Neuron (in vitro differentiated cells): ENCODE results near the gene PTPRO.

Source experiments
- H2AFZ ChIP-seq: one replicate; pipeline ENCODE4 v1.6.1; 2013; ENCODE audit warnings: low read depth, mild to moderate bottlenecking, inconsistent platforms, low read length, moderate library complexity
- H3K27me3 ChIP-seq: one replicate; pipeline ENCODE4 v1.6.1; 2013; ENCODE audit warnings: low read length; ENCODE audit not compliant: insufficient read depth
- H3K36me3 ChIP-seq: one replicate; pipeline ENCODE4 v1.6.1; 2013; ENCODE audit warnings: low read length; ENCODE audit not compliant: insufficient read depth
- H3K4me1 ChIP-seq: one replicate; pipeline ENCODE4 v1.6.1; 2013; ENCODE audit warnings: low read length; ENCODE audit not compliant: insufficient read depth
- H3K4me3 ChIP-seq: 2 replicates; pipeline ENCODE4 v1.5.1; 2013; ENCODE audit warnings: mild to moderate bottlenecking, low read length, moderate library complexity
- H3K9me3 ChIP-seq: one replicate; pipeline ENCODE4 v1.6.1; 2013; ENCODE audit warnings: low read length

The PTPRO gene

DNA sequence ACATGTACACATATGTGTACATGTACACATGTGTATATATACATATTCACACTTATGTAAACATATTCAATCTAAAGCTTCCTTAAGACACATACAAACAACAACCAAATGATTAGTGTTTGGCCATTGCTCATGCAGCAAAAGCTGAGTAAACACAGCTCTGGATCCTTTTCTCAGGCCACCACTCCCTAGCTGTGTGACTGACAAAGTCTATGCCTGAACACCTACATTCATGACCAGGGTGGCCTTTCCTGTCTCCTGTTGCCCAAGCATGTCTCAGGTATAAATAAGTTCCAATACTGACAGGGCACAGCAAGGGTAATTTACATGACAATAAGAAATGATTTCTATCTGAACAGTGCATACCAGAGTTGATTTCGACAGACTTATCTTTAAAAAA, 1.4 kb upstream of the PTPRO start:
- no peak overlapping the region for H3K4me3 ChIP-seq

DNA sequence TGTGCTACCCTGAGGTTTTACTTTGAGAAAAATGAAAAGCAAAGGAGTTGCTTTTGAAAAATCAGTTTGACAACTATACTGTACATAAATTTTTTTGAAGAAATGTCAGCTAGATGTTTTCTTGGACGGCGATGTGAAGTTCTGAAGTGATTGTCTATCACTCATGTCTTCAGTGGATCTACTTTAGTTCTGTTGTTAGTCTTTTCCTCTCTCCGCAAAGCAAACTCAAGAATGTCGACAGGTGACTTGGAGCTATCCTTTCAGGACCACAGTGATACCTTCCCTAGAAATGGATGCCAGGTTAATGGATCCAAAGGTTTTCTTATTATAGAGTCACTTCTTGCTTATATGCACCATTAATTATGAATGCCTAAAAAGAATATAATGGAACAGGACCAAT, 1.2 kb downstream of the PTPRO start:
- peak overlapping the region; percentile 54 for H3K4me3 ChIP-seq
- H3K36me3 ChIP-seq = no peaks in the 10 kb centered on the region
- peaks cover 16% of the 10 kb centered on the region for H3K27me3 ChIP-seq
- H3K9me3 ChIP-seq = no peaks in the 10 kb centered on the region
- peak overlapping the region; percentile 98 for H2AFZ ChIP-seq
- H3K4me1 ChIP-seq = peaks cover 6% of the 10 kb centered on the region

More for the DNA sequence above, 1.4 kb upstream of the PTPRO start:
- H3K9me3 ChIP-seq = no peaks in the 10 kb centered on the region
- no peaks in the 10 kb centered on the region for H3K36me3 ChIP-seq
- H3K27me3 ChIP-seq = peaks cover 16% of the 10 kb centered on the region
- no peak overlapping the region for H2AFZ ChIP-seq
- H3K4me1 ChIP-seq = peaks cover 6% of the 10 kb centered on the region

DNA sequence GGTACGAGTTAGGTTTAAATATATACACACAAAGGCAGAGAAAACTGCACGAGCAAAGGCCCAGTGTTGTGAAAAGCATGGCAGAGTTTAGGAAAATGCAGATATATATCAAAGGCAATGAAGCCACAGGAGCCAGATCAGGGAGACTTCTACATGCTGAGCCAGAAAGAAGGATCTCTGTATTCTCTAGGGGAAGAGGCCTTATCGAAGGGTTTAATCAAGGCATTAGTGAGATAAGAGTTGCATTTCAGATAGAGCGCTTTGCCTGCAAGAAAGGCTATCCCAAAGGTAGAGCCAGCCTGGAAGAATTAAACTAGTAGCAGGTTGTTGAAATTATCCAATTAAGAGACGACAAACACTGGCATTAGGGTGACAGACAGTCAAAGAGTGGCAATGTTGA, 7.6 kb downstream of the PTPRO start:
- Histone ChIP-seq H3K9me3 (no peaks in the 10 kb centered on the region), H3K4me1 (no peaks in the 10 kb centered on the region), H3K27me3 (peaks cover 3% of the 10 kb centered on the region)

DNA sequence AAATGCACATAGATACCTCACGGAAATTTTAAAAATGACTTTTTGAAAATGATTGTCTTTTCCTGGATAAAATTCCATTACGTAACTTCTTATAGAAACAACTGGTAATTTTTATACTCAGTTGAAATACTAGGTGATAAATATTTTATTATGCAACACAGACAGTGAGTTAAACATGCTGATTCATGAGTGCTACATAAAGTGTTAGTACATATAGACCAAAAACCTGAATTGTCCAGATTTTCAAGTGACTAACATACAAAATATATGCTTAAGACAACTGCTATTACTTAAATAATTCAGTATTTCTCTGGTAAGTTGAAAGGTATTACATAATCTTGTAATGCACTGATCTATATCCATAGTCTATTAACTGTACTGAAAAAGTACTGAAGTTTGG, 11.9 kb downstream of the PTPRO start:
- no peaks in the 10 kb centered on the region for H3K4me1 ChIP-seq
- no peak overlapping the region for H2AFZ ChIP-seq
- peaks cover 3% of the 10 kb centered on the region for H3K27me3 ChIP-seq
- no peaks in the 10 kb centered on the region for H3K36me3 ChIP-seq
- no peak overlapping the region for H3K4me3 ChIP-seq
- H3K9me3 ChIP-seq = no peaks in the 10 kb centered on the region

More for the DNA sequence above, 7.6 kb downstream of the PTPRO start:
- Histone ChIP-seq H3K4me3 (no peak overlapping the region), H2AFZ (no peak overlapping the region), H3K36me3 (no peaks in the 10 kb centered on the region)

DNA sequence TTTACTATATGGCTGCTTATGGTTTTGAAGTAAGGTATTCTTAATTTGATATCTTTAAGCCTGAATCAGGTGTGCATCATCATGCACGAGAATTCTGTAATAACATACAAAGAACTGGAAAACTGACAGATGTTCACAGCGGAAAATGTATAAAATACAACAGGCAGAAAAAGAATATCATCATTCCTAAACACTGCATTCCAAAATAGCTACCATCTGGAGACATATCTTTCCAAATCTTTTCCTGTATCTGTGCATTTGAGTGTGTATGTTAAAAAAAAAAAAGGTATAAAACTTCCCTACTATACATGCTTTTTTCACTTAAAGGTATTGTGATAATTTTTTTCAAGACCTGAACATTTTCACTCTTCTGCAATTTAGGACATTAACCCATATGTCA, 13.7 kb downstream of the PTPRO start:
- H3K4me1 ChIP-seq = no peaks in the 10 kb centered on the region
- no peak overlapping the region for H2AFZ ChIP-seq
- no peaks in the 10 kb centered on the region for H3K36me3 ChIP-seq
- H3K4me3 ChIP-seq = no peak overlapping the region
- no peaks in the 10 kb centered on the region for H3K9me3 ChIP-seq
- peaks cover 2% of the 10 kb centered on the region for H3K27me3 ChIP-seq

DNA sequence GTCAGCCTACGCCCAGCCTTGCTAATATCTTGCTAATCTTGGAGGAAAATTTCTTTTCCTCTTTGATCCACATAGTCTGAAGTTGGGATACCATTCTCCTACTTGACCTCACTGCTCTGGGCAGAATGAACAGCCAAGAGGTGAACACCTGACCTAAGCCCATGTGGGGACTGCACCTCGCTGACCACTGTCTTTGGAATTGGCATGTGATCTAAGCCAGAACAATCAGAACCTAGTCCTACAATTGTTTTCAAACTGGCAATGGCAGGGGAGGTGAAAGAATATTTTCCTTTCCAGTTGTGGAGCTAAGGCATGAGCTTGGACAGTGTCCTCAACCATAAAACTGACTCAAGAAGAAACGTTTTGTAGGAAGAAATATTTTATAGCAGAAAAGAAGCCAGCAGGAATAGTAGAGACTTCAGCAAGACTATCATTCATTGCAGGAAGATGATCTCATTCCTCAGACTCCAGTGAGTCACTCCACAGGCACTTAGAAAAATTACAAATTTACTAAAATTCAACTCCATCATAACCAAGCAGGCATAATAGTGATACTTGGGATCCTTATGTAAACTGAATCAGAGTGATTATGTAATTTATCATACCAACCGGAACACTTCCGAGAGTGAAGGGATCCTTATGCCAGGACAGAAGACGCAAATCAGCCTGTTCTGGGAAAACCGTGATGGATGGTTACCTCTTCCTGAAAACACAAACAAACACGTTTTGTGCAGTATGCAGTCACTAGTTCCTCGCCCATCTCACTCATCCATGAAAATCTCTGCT, 14.7 kb downstream of the PTPRO start:
- Histone ChIP-seq H3K36me3 (no peaks in the 10 kb centered on the region), H3K9me3 (no peaks in the 10 kb centered on the region), H3K4me3 (no peak overlapping the region), H2AFZ (no peak overlapping the region), H3K27me3 (no peaks in the 10 kb centered on the region), H3K4me1 (no peaks in the 10 kb centered on the region)

DNA sequence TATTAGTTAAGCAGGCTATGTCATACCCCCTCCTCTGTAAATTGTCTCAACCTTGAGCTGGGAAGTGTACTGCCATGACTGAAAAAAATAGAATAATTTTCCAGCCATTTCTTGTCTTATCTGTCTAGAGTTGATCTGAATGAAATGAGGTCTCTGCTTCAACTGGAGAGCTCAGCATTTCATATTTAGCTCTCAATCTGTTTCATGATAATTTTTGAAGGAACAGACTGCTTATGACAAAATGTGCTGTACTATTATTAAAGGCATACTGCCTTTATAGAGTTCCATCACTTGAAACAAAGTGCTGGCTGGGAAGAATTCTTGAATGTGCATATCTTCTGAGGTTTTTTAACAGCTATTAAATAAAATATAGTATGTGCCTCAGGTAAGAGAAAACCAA, 19.1 kb downstream of the PTPRO start:
- no peak overlapping the region for H3K4me3 ChIP-seq
- no peaks in the 10 kb centered on the region for H3K9me3 ChIP-seq
- H3K36me3 ChIP-seq = no peaks in the 10 kb centered on the region
- H3K27me3 ChIP-seq = no peaks in the 10 kb centered on the region
- H2AFZ ChIP-seq = no peak overlapping the region
- no peaks in the 10 kb centered on the region for H3K4me1 ChIP-seq

DNA sequence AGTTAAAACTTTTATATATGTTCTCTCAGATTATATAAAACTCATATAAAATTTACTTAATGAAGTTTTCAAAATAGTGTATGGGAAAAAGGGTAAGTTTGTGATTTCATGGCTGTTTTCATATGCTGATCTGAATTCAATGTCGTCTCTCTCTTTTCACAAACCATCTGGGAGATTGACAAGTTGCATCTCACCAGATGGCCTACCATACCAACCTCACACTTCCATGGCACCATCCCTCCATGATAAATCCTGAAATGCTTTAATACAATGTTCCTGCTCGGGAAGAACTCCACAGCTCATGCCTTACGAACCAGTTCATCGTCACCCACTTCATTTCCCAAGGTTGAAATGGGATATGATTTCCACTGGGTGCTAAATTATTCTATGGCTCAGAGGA, 22.3 kb downstream of the PTPRO start:
- no peaks in the 10 kb centered on the region for H3K36me3 ChIP-seq
- no peak overlapping the region for H2AFZ ChIP-seq
- H3K4me3 ChIP-seq = no peak overlapping the region
- H3K4me1 ChIP-seq = no peaks in the 10 kb centered on the region
- H3K27me3 ChIP-seq = no peaks in the 10 kb centered on the region
- no peaks in the 10 kb centered on the region for H3K9me3 ChIP-seq

DNA sequence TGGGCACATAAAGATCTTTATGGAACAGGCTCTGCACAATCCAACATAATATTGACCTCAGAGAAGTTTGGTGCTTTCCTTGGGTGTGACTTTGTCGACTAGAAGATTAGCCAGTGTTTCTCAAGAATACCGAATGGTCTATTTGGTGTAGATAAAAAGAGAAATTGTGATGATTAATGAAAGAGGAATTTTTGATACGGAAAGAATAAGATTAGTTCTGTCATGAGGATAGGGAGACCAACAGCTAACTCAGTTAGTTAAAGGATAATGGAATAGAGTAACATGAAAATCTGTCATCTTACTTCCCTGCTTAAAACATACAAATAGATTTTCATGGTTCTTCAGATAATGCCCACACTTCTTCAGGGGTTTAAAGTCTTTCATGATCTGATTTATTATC, 24.2 kb downstream of the PTPRO start:
- Histone ChIP-seq H3K27me3 (no peaks in the 10 kb centered on the region), H3K4me1 (peaks cover 6% of the 10 kb centered on the region), H3K36me3 (no peaks in the 10 kb centered on the region), H2AFZ (no peak overlapping the region), H3K9me3 (no peaks in the 10 kb centered on the region), H3K4me3 (no peak overlapping the region)

DNA sequence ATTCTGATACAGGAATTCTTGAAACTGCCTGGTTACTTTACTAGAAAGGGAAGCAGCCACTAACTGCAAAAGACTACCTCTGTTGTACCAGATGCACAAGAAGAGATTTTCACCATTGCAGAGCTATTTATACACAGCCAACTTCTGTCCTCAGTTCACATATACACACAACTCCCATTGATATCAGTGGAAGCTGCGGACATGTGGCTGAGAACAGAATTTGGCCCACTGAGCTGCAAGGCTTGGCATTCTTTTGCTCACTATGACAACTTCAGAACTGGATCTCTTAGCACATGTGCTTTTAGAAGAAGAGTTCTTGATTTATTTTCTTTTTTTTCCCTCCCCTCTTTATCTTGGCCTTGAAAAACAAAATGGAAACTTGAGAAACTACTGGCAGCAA, 28.3 kb downstream of the PTPRO start:
- Histone ChIP-seq H3K9me3 (no peaks in the 10 kb centered on the region), H3K36me3 (no peaks in the 10 kb centered on the region), H2AFZ (no peak overlapping the region), H3K4me3 (no peak overlapping the region), H3K27me3 (peaks cover 4% of the 10 kb centered on the region), H3K4me1 (peaks cover 6% of the 10 kb centered on the region)

DNA sequence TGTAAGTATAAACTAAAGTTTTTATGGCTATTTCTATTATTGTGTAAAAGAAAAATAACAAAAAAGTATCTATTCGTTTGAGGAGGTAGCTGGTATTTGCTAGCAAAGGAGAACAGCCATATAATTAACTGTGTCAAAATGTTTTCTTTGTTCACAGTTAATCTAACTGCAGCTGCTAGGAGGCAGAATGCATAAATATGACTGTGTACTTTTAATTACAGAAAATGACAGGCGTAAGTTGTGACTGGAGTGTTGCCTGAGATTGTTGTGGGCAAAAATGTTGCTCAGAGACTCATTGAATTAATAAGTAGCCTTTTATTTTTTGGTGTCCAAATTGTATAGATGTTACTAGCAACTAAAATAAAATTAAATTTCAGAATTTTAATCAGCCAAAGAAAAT, 33.5 kb downstream of the PTPRO start:
- Histone ChIP-seq H3K36me3 (no peaks in the 10 kb centered on the region), H3K9me3 (no peaks in the 10 kb centered on the region), H2AFZ (no peak overlapping the region), H3K27me3 (peaks cover 4% of the 10 kb centered on the region), H3K4me3 (no peak overlapping the region), H3K4me1 (peaks cover 12% of the 10 kb centered on the region)

DNA sequence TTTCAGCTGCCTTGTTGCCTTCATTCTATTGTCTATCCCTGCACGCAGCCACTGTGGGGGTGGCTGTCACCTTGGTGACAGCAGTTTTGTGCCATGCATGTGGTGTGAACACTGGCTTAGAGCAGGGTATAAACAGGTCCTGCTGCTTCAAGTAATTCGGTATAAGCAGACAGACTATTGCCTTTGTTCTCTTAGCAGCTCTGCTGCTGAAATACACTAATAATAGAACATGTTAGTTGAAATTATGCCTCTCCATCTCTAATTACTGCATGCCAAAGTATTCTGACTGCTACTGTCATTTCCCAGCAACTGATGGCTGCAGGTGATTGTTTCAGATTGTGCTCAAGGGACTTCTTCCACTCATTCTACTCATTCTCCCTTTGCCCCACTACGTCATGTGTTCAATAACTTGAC, 34.6 kb downstream of the PTPRO start:
- no peaks in the 10 kb centered on the region for H3K9me3 ChIP-seq
- H3K36me3 ChIP-seq = no peaks in the 10 kb centered on the region
- no peak overlapping the region for H2AFZ ChIP-seq
- H3K4me3 ChIP-seq = no peak overlapping the region
- H3K4me1 ChIP-seq = peaks cover 10% of the 10 kb centered on the region
- peaks cover 4% of the 10 kb centered on the region for H3K27me3 ChIP-seq

DNA sequence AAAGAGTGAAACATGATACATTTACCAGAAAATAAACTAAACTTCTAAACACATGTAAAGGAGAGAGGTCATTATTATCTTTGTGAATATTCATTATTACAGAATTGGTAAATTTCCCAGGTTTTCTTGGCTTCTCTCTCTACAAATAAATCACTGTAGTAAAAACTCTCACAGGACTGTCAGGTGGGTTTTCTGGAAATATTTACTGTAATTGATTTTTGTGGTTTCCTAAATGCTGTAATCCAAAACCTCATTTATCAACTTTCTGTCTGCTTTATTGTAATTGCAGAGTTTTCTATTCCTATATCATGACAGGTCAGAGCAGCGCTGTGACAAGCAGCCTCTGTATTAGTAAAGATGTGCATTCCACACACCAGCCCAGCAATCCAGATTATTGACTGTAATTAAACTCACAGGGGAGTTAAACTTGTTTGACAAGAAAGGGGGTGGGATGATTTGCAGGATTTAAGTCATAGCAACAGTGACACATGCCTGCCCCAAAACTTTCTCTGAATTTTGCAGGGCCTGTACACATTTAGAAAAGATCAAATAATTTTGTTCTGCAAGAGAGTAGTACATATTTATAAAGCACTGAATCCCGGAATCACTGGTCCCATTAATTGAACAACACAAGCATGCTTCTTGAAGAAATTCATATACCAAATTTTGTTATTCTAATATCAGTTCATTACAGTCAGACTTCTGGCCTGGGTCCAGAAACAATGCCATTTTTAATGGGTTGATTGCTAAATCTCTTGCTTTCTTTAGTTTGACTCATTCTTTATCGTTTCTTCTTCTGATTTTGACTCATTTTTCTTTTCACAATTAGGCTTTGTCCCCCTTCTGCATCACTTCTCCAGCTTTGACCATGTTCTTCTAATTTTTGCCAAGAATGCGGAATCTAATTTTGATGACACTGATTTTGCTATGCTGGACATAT, 42.2 kb downstream of the PTPRO start:
- H3K9me3 ChIP-seq = no peaks in the 10 kb centered on the region
- H3K4me3 ChIP-seq = no peak overlapping the region
- H3K36me3 ChIP-seq = no peaks in the 10 kb centered on the region
- H2AFZ ChIP-seq = no peak overlapping the region
- no peaks in the 10 kb centered on the region for H3K4me1 ChIP-seq
- no peaks in the 10 kb centered on the region for H3K27me3 ChIP-seq
